D721Med (cell line): Measurements from ENCODE around the gene CADPS.

Experiments used
- DNase-seq: peaks from one replicate; pipeline ENCODE4 v3.0.0; 2011; ENCODE audit warnings: low spot score; ENCODE audit not compliant: insufficient read length
- FAIRE-seq: peaks from 2 replicates; lab custom pipeline; 2011; peaks lifted over from hg19 to GRCh38; lab: Jason Lieb, UNC
- CTCF ChIP-seq: IDR thresholded peaks from 2 replicates; pipeline ENCODE4 v1.5.1; 2012; ENCODE audit warnings: mild to moderate bottlenecking, control low read depth; ENCODE audit not compliant: insufficient read depth; ENCODE audit errors: missing control alignments

Gene CADPS

GRCh38 chr3:62376454-62376720 lies 498.8 kb downstream of the CADPS start:
- FAIRE-seq (no peak), DNase-seq (no peak)
- TF ChIP-seq CTCF: no peak

GRCh38 chr3:62375655-62376453 lies 499.4 kb downstream of the CADPS start:
- no peak for TF ChIP-seq CTCF
- FAIRE-seq: no peak
- no peak for DNase-seq

- no peak for DNase-seq
- FAIRE-seq: peak; percentile 38
- no peak for TF ChIP-seq CTCF
These were observed 500.6 kb downstream of the CADPS start for GRCh38 chr3:62374341-62375218.

GRCh38 chr3:62373714-62374333 lies 501.4 kb downstream of the CADPS start:
- FAIRE-seq (no peak), DNase-seq (no peak)
- no peak for TF ChIP-seq CTCF

GRCh38 chr3:62373215-62373614 lies 502.0 kb downstream of the CADPS start, which contains the start of gene FEZF2:
Gene FEZF2, minus strand, starts transcription at chr3:62373550. Its CDS starts 682 bp downstream, at chr3:62372868.
- TF ChIP-seq CTCF: no peak
- FAIRE-seq (no peak), DNase-seq (no peak)

GRCh38 chr3:62372621-62373041 lies 502.6 kb downstream of the CADPS start:
- TF ChIP-seq CTCF: no peak
- no peak for FAIRE-seq

More at GRCh38 chr3:62372621-62373041, 502.6 kb downstream of the CADPS start:
- no peak for DNase-seq
